Ishikawa (cell line): ENCODE measurements around the gene THAP4.

Experiments
- EP300 ChIP-seq: IDR thresholded peaks from 2 replicates; pipeline ENCODE4 v1.6.1; 2012; ENCODE audit warnings: borderline replicate concordance
- TAF1 ChIP-seq: IDR thresholded peaks from 2 replicates; pipeline ENCODE4 v1.6.1; 2012; ENCODE audit warnings: low read depth, mild to moderate bottlenecking
- TCF12 ChIP-seq: IDR thresholded peaks from 2 replicates; pipeline ENCODE4 v1.6.1; 2012; ENCODE audit warnings: low read depth
- TF ChIP-seq, protein P1 (sequence below): IDR thresholded peaks from 2 replicates; pipeline ENCODE4 v1.6.1; 2012

DNA sequence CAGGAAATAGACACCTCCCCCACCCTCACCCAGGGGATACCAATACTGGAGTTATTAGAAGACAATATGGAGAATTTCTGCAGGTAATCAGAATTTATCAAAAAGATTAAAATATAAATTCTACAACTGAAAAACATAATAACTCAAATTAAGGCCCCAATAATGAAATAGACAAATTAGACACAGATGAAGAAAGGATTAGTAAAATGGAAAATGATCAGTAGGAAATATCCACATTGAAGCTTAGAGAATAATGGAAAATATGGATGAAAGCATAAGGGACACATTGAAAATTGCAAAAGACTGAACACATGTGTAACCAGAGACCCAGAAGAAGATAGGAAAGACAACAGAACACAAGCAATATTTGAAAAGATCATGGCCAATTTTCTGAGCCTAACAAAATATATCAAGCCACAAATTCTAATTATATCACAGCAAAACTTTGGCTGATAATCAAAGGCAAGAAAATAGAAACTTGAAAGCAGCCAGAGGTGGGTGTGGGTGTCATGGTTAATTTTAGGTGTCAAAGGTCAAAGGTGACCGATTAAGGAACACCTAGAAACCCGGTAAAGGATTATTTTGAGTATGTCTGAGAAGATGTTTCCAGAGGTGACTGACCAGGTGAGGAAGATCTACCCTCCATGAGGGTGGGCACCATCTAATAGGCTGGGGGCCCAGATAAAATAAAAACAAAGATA is 50.2 kb downstream of the THAP4 start:
- TF ChIP-seq TAF1 (no peak), EP300 (no peak), TCF12 (no peak)
- TF ChIP-seq, protein P1, sequence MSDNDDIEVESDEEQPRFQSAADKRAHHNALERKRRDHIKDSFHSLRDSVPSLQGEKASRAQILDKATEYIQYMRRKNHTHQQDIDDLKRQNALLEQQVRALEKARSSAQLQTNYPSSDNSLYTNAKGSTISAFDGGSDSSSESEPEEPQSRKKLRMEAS: no peak
